Measurements from ENCODE around the gene SLC6A1.

Gene SLC6A1

DNA sequence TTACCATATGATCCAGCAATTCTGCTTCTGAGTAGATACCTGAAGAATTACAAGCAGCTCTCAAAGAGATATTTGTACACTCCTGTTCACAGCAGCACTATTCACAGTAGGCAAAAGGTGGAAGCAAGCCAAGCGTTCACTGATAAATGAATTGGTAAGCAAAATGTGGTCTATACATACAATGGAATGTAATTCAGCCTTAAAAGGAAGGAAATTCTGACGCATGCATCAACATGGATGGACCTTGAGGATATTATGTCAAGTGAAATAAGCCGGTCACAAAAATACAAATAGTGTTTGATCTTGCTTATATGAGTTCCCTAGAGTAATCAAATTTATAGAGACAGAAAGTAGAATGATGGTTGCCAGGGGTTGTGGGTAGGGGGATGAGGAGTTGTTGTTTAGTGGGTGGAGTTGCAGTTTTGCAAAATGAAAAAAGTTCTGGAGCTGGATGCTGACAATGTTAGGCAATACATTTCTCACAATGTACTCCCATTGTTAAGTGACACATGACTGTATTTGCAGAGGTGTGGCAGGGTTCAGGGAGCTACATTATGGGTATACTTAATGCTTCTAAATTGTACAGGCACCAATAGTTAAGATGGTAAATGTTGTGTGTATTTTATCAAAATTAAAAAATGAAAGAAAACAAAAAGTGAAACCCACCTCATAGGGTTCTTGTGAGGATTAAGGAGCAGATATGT lies 26.7 kb downstream of the SLC6A1 start:
- TF ChIP-seq CTCF (IDR thresholded peaks at IDR 0.05; ENCODE audit: low read depth, low read length): no peak
- no peak overlapping the region for H3K4me3 ChIP-seq (ENCODE audit: low read depth, low read length)

DNA sequence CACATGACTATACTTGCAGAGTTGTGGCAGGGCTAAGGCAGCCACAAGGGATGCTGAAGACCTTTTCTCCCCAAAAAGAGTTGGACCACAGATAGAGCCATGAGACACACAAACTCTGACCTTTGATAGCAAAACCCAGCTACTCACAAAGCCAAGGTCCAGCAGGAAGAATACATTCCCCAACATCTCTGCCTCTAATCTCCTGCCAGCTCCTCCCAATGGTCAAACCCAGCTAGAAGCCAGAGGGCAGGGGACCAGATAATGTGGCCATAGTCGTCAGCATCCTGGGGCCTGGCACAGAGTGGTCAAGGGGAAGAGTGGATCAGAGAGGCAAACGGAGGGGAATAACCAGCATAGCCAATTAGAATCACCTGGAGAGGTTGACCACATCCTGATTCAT lies 28.2 kb downstream of the SLC6A1 start:
- H3K4me3 ChIP-seq (ENCODE audit: low read depth, low read length): no peak overlapping the region
- TF ChIP-seq CTCF (IDR thresholded peaks at IDR 0.05; ENCODE audit: low read depth, low read length): no peak

DNA sequence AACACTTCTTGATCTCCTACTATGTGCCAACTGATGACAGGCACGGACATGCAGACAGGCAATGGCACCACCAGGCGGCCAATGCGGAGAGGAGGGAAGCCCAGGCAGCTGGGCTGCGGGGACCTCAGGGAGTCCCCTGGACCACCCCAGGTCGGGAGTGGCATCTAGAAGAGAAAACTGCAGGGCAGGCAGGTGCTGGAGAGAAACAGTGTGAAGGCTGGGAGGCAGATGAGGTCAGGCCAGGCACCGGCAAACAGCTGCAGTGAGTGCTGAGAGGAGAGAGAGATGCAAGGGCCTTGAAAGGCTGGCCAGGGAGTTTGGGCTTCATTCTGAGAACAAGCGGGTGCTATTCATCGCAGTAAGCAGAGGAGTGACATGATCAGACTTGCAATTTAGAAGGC lies 29.1 kb downstream of the SLC6A1 start:
- no peak for TF ChIP-seq CTCF (IDR thresholded peaks at IDR 0.05; ENCODE audit: low read depth, low read length)
- H3K4me3 ChIP-seq (ENCODE audit: low read depth, low read length): no peak overlapping the region

DNA sequence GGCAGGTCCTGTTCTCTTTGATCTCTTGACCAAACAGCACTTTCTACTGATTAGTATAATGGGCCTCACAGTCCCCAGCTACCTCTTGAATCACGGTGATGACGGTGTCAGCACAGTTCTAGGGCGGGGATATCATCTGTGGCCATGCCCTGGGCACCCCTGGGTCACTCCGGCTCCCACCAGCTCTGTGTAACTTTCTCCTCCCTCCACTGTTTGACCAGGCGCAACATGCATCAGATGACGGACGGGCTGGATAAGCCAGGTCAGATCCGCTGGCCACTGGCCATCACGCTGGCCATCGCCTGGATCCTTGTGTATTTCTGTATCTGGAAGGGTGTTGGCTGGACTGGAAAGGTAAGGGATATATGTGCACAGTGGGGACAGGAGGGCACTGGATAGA lies 29.6 kb downstream of the SLC6A1 start:
- H3K4me3 ChIP-seq (ENCODE audit: low read depth, low read length): no peak overlapping the region
- TF ChIP-seq CTCF (IDR thresholded peaks at IDR 0.05; ENCODE audit: low read depth, low read length): no peak

GRCh38 chr3:11024181-11024580 lies 31.6 kb downstream of the SLC6A1 start:
- no peak overlapping the region for H3K4me3 ChIP-seq (ENCODE audit: low read depth, low read length)
- no peak for TF ChIP-seq CTCF (IDR thresholded peaks at IDR 0.05; ENCODE audit: low read depth, low read length)

- TF ChIP-seq CTCF (IDR thresholded peaks at IDR 0.05; ENCODE audit: low read depth, low read length): no peak
- no peak overlapping the region for H3K4me3 ChIP-seq (ENCODE audit: low read depth, low read length)
Observed at GRCh38 chr3:11029948-11030347, 37.4 kb downstream of the SLC6A1 start.

- TF ChIP-seq CTCF (IDR thresholded peaks at IDR 0.05; ENCODE audit: low read depth, low read length): no peak
- no peak overlapping the region for H3K4me3 ChIP-seq (ENCODE audit: low read depth, low read length)
Observed at GRCh38 chr3:11033871-11034270, 41.3 kb downstream of the SLC6A1 start.
